ENCODE data around the gene ZNF710.

DNA sequence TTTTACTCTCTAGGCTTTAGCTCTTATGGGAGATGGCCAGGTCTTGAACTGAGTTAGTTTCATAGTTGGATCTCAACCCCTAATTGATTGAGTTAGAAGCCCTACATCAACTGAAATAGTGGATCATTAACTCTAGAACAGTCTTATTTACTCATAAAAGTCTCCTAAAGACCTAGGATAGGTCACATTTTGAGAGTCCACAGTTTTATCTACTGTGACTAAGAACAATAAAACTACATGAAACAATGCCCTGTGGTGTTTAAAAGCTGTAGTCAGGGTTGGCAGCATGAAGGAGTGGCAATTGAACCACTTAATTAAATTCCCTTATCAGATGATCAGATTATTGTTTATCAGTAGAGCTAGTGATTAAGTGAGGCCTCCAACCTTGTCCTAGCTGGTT, 123.4 kb downstream of the ZNF710 start:
- TF ChIP-seq POLR2A (IDR thresholded peaks at IDR 0.05; ENCODE audit: low read length) (no peak), GATA1 (IDR thresholded peaks at IDR 0.05; ENCODE audit: low read depth, low read length) (no peak)

All from erythroblast (primary cell).